Activated T-cell treated with anti-CD3 and anti-CD28 coated beads, Interleukin-2, amount 50 U/mL, for 4 hours (primary cell): ENCODE results near the gene ETV4. TPM values are rescaled to one million over a fixed set of nuclear protein-coding genes. Genes with fewer than 3 reads are reported as not detected.
A peak's percentile ranks its signal among the peaks of the same experiment; 100 is the strongest.

Source experiments
- ATAC-seq, 2 donors: fragments of 200-7000 bp; cut with Tn5 transposase; one replicate each; pipeline ENCODE4 v1.10.0; 2021
- DNase-seq: peaks from one replicate; pipeline ENCODE4 v3.0.0-alpha.2; 2020
- H3K27me3 Mint-ChIP-seq: one replicate; pipeline ENCODE4 v1.8.0; 2021; ENCODE audit warnings: low read depth, mixed read lengths
- H3K36me3 Mint-ChIP-seq: one replicate; pipeline ENCODE4 v1.8.0; 2022; ENCODE audit warnings: mixed read lengths; ENCODE audit not compliant: insufficient read depth
- H3K4me1 Mint-ChIP-seq: one replicate; pipeline ENCODE4 v1.8.0; 2021; ENCODE audit warnings: low read depth, mixed read lengths
- H3K4me3 Mint-ChIP-seq: one replicate; pipeline ENCODE4 v1.8.0; 2021; ENCODE audit warnings: mild to moderate bottlenecking, moderate library complexity, mixed read lengths
- H3K9me3 Mint-ChIP-seq: one replicate; pipeline ENCODE4 v1.8.0; 2021; ENCODE audit warnings: mixed read lengths
- total RNA-seq, 3 donors: library from RNA; stranded (reverse); gene quantifications; one replicate each; pipeline ENCODE4 v1.2.1, GENCODE V29; 2021

The ETV4 gene
- total RNA-seq = 1 to 10 TPM; 1.1 to 2.2 (median 2.2) TPM

GRCh38 chr17:43546319-43547188 is at the start of gene ETV4:
Gene ETV4 (minus strand): TSS chr17:43546340. CDS start chr17:43545617, 723 bp downstream.
- ATAC-seq = peak; percentile 93
- Mint-ChIP-seq H3K4me1 (peaks cover 18% of the 10 kb centered on the region), H3K27me3 (peaks cover 54% of the 10 kb centered on the region)

DNA sequence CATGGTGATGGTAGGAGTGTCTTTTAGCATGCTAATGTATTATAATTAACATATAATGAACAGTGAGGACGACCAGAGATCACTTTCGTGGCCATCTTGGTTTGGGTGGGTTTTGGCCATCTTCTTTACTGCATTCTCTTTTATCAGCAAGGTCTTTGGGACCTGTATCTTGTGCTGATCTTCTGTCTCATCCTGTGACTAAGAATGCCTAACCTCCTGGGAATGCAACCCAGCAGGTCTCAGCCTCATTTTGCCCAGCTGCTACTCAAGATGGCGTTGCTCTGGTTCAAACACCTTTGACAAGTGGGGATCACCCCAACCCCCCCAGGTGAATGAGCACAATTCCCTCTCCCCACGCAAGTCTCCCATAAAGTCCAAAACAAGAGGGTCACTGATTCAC is 49.3 kb upstream of the ETV4 start:
- no peaks in the 10 kb centered on the region for H3K36me3 Mint-ChIP-seq
- H3K27me3 Mint-ChIP-seq = no peaks in the 10 kb centered on the region
- DNase-seq = no peak
- H3K9me3 Mint-ChIP-seq = no peaks in the 10 kb centered on the region
- H3K4me3 Mint-ChIP-seq = no peak overlapping the region
- no peak for ATAC-seq
- H3K4me1 Mint-ChIP-seq = no peaks in the 10 kb centered on the region

More at GRCh38 chr17:43546319-43547188, at the start of gene ETV4:
- Mint-ChIP-seq H3K36me3 (no peaks in the 10 kb centered on the region), H3K4me3 (peak within 1 kb of the TSS; percentile 90), H3K9me3 (no peaks in the 10 kb centered on the region)
- DNase-seq = peak; percentile 84

DNA sequence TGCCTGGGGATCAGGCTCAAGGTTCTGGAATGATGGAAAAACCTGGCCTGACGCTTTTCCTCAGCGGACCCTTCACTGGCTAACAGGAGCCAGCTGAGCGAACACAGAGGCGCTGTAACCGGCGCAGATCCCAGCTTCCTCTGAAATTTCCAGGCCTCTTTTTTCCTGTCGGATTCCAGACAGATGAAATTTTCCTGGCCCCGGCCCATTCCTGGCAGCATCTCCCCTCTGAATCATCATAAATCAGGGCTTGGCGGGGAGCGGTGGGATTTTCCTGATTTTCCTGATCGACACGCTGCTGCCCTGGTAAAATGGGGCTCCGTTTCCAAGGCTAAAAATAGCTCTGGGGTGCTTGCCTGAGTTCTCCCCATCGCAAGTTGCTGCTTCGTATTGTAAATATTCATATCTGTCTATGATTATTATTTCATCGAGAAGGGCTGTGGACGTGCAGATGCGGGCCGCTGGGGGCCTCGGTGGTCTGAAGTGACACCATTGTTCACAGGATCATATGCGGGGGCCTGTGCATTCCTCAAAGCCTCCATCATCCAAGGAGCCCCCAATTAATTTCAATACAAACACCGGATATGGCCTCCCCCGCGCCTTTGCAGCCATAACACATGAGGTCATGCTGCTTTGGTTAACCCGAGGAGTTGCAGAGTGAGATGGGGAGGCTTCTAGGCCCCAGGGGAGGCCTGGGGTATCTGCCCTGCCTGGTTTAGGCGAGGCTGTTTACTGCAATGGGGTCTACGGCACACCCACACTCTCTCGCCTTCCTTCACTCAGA is 45.8 kb upstream of the ETV4 start:
- Mint-ChIP-seq H3K4me1 (no peaks in the 10 kb centered on the region), H3K4me3 (no peak overlapping the region), H3K36me3 (no peaks in the 10 kb centered on the region), H3K27me3 (no peaks in the 10 kb centered on the region), H3K9me3 (no peaks in the 10 kb centered on the region)
- no peak for ATAC-seq
- DNase-seq = no peak

DNA sequence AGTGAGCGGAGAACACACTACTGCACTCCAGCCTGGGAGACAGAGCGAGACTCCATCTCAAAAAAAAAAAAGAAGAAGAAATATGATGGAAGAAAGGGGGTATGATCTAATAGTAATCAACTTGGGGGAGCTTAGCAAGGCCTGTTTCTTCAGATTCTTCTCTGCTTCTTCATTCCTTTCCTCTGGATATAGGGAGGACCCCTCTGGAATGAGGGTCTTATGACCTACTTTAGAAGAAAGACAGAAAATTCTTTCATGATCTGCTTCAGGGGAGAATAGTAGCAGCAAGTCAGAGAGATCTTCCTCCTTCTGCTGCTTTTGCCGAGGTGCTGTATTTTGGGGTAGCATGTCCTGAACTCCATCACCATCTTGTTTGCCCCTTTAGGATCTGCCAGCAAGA is 44.9 kb upstream of the ETV4 start:
- DNase-seq = no peak
- no peak overlapping the region for H3K4me3 Mint-ChIP-seq
- H3K4me1 Mint-ChIP-seq = no peaks in the 10 kb centered on the region
- ATAC-seq = no peak
- H3K9me3 Mint-ChIP-seq = no peaks in the 10 kb centered on the region
- H3K27me3 Mint-ChIP-seq = no peaks in the 10 kb centered on the region
- no peaks in the 10 kb centered on the region for H3K36me3 Mint-ChIP-seq

GRCh38 chr17:43588664-43589435 is 42.7 kb upstream of the ETV4 start:
- Mint-ChIP-seq H3K4me1 (no peaks in the 10 kb centered on the region), H3K9me3 (no peaks in the 10 kb centered on the region), H3K27me3 (no peaks in the 10 kb centered on the region), H3K36me3 (no peaks in the 10 kb centered on the region), H3K4me3 (no peak overlapping the region)
- DNase-seq (no peak), ATAC-seq (no peak)

DNA sequence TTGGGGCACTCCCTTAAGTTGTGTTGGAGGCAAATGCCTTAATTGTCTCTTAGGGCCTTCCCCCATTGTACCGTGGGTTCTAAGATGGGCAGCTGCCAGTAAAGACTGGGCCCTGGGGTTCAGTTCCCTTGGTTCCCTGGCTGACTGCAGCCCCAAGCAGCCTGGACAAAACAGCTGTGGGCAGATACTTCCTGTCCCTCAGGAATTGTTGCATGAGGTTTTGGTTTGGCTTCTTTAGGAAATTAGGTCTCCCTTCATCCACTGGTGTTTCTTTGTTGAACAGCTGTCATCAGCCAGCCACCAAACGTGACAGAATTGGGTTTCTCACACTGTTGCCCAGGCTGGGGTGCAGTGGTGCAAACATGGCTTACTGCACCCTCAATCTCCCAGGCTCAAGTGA is 42.0 kb upstream of the ETV4 start:
- DNase-seq (no peak), ATAC-seq (no peak)
- Mint-ChIP-seq H3K9me3 (no peaks in the 10 kb centered on the region), H3K4me1 (no peaks in the 10 kb centered on the region), H3K27me3 (no peaks in the 10 kb centered on the region), H3K4me3 (no peak overlapping the region), H3K36me3 (no peaks in the 10 kb centered on the region)

- Mint-ChIP-seq H3K4me3 (no peak overlapping the region), H3K4me1 (no peaks in the 10 kb centered on the region), H3K36me3 (no peaks in the 10 kb centered on the region), H3K27me3 (no peaks in the 10 kb centered on the region), H3K9me3 (no peaks in the 10 kb centered on the region)
- DNase-seq = no peak
- ATAC-seq = no peak
These were observed 41.5 kb upstream of the ETV4 start for GRCh38 chr17:43587647-43588046.

GRCh38 chr17:43584666-43585102 is 38.5 kb upstream of the ETV4 start:
- Mint-ChIP-seq H3K27me3 (no peaks in the 10 kb centered on the region), H3K9me3 (no peaks in the 10 kb centered on the region), H3K36me3 (no peaks in the 10 kb centered on the region), H3K4me1 (peaks cover under 1% of the 10 kb centered on the region), H3K4me3 (no peak overlapping the region)
- no peak for ATAC-seq
- DNase-seq = no peak

DNA sequence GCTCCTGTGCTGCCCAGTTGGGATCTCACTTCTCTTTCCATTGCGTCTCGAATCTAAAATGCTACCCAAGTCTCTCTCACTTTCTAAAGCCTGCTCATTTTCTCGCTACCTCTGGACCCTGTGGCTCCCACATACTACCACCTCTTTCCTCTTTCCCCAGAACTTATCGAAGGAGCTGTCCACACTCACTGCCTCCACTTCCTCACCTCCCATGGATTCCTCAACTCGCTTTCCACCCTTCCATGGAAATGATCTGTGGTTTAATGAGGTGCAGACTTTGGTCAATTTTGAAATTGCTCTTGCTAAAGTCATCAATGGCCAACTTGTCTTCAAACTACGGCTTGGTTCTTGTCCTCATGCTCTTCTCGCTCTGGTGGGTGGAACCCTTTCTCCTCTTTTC is 37.2 kb upstream of the ETV4 start:
- Mint-ChIP-seq H3K4me1 (peaks cover 14% of the 10 kb centered on the region), H3K9me3 (no peaks in the 10 kb centered on the region), H3K36me3 (no peaks in the 10 kb centered on the region), H3K27me3 (no peaks in the 10 kb centered on the region), H3K4me3 (no peak overlapping the region)
- ATAC-seq (no peak), DNase-seq (no peak)

GRCh38 chr17:43581613-43582012 is 35.5 kb upstream of the ETV4 start:
- no peak for ATAC-seq
- peaks cover under 1% of the 10 kb centered on the region for H3K27me3 Mint-ChIP-seq
- peaks cover 15% of the 10 kb centered on the region for H3K4me1 Mint-ChIP-seq
- H3K9me3 Mint-ChIP-seq = no peaks in the 10 kb centered on the region
- no peaks in the 10 kb centered on the region for H3K36me3 Mint-ChIP-seq
- no peak for DNase-seq
- no peak overlapping the region for H3K4me3 Mint-ChIP-seq

DNA sequence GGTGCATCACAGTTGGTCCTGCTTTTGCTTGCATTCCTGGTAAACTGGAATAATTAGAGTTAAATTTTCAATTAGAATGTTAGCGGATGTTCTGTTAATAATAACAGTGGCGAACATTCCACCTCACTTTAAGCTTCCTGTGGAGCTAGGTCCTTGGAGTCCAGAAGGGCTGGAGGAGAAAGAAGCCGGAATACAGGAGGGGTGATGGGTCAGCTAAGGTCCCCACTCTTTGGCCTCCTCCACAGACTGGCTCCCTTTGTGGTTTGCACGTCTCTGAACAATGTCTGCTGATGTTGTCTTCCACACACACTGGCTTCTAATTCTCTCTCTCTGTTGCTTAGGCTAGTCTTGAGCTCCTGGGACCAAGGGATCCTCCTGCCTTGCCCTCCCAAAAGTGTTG is 35.0 kb upstream of the ETV4 start:
- peaks cover 15% of the 10 kb centered on the region for H3K4me1 Mint-ChIP-seq
- H3K36me3 Mint-ChIP-seq = no peaks in the 10 kb centered on the region
- no peaks in the 10 kb centered on the region for H3K9me3 Mint-ChIP-seq
- no peak overlapping the region for H3K4me3 Mint-ChIP-seq
- no peak for ATAC-seq
- peaks cover 2% of the 10 kb centered on the region for H3K27me3 Mint-ChIP-seq
- no peak for DNase-seq

- Mint-ChIP-seq H3K27me3 (peaks cover 2% of the 10 kb centered on the region), H3K9me3 (no peaks in the 10 kb centered on the region), H3K4me3 (no peak overlapping the region), H3K36me3 (no peaks in the 10 kb centered on the region), H3K4me1 (peaks cover 15% of the 10 kb centered on the region)
- DNase-seq (no peak), ATAC-seq (no peak)
These were observed 33.5 kb upstream of the ETV4 start for GRCh38 chr17:43579566-43580140.

- no peak overlapping the region for H3K4me3 Mint-ChIP-seq
- H3K36me3 Mint-ChIP-seq = no peaks in the 10 kb centered on the region
- H3K27me3 Mint-ChIP-seq = peaks cover 2% of the 10 kb centered on the region
- H3K9me3 Mint-ChIP-seq = no peaks in the 10 kb centered on the region
- peaks cover 15% of the 10 kb centered on the region for H3K4me1 Mint-ChIP-seq
- no peak for DNase-seq
- ATAC-seq = peak; percentile 53 to 70
These were observed 32.8 kb upstream of the ETV4 start for GRCh38 chr17:43578699-43579565.
